SHP77 (cell line): ENCODE results near the gene MORF4L1.
"Not testable (repeated sequence)": the region's sequence is repeated elsewhere in the genome, so short reads cannot be mapped to it uniquely, and the experiment has no call there.

Source experiments
- DNase-seq, 2 experiments: peaks; one replicate each; lab custom pipeline; 2025; lab: John Stamatoyannopoulos, UW

The MORF4L1 gene

GRCh38 chr15:78902281-78903032 is 29.8 kb downstream of the MORF4L1 start:
- not testable (repeated sequence) for DNase-seq

DNA sequence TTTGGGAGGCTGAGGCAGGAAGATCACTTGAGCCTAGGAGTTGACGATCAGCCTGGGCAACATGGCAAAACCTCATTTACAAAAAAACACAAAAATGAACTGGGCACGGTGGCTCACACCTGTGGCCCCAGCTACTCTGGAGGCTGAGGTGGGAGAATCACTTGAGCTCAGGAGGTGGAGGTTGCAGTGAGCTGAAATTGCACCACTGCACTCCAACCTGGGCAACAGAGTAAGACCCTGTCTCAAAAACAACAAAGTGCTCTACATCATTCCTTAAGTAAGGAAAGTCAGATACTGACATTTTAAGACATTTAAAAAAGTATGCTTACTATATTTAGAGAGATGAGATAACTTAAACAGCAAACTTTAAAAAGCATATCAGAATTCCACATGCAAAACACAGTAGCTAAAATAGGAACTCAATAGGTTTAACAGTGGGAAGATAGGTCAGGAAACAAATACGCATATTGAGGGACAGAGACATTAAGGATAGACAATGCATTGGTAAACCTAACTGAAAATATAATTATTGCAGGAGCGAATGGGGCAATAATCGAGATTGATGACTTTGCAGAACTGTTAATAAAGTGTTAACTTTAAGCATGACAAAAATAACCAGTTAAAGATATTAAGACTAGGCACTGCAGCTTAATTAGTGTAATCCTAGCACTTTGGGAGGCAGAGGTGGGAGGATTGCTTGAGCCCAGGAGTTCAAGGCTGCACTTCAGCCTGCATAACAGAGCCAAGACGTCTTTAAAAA is 32.1 kb downstream of the MORF4L1 start:
- no peak for DNase-seq

GRCh38 chr15:78906316-78906620 is 33.6 kb downstream of the MORF4L1 start:
- no peak for DNase-seq

- DNase-seq = no peak
Measured at GRCh38 chr15:78907577-78907976, 34.9 kb downstream of the MORF4L1 start.

- DNase-seq = no peak
Measured at GRCh38 chr15:78909160-78909695, 36.5 kb downstream of the MORF4L1 start.

- peak; percentile 40 to 47 for DNase-seq
Measured at GRCh38 chr15:78909791-78910228, 37.1 kb downstream of the MORF4L1 start.

DNA sequence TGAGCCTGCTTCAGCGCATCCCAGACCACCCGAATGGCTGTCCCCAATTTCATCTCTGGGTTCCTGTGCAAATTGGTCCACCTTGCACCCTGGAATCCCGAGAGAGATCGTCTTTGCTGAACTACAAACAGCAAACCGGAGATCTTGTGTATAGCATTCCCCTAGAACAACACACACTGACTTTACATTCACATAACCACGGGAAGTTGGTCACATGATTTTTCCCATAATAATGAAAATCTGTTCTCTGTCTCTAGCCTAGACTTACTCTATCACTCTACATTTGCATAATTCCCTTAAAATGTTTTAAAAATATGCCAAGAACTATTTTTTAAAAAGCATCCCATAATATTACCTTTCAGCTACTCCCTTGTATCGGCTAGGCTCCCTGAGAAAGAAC is 37.6 kb downstream of the MORF4L1 start:
- DNase-seq = no peak

- DNase-seq = no peak
Measured at GRCh38 chr15:78912316-78912715, 39.6 kb downstream of the MORF4L1 start.

DNA sequence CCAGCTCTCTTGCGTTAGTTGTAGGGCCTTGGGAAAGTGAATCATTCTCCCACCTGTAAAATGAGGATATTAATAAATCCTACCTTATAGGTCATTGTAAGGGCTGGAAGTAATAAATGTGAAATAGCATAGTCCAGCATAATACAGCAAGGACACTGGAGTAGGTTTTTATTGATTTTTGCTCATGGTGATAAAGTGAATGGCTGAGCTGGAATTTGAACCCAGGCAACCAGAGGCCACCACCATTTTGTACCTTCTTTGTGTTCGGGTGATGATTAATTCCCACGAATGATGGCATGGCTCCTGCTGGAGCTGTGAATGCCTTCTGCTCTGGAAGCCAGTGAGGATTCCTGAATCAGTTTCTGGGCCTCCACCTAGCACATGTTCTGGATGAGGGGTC is 40.3 kb downstream of the MORF4L1 start:
- no peak for DNase-seq

DNA sequence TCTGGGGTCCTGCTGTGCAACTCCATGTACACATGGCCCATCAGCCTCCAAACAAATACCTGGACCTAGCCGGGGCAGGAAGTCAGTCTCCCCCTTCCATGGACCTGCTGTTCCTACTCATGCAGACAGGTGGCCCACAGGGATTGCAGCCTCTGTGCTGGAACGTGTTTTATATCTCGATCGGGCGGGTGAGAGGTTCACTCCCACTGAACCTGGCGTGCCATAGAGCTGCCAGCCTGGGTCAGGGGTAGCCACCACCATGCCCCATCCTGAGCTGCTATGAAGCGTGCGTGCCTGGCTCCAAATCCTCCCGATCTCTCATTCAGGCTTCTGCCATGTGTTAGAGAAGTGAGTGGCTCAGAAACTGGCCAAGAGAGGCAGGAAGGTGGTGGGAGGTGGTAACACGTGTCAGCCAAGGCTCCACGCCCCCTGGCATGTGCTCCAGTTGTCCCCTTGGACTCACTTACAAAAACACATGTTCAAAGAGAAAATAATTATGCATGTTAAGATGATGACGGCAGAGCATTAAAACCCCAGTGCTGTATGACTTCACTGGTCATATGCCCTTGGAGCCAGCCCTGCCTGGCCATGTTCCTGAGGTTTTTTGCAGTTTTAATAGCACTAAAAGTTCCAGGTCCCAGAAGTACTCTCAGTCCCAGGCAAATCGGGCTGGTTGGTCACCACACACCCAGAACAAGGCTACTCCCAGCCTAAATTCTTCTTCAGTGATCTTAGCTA is 41.5 kb downstream of the MORF4L1 start:
- DNase-seq = no peak

DNA sequence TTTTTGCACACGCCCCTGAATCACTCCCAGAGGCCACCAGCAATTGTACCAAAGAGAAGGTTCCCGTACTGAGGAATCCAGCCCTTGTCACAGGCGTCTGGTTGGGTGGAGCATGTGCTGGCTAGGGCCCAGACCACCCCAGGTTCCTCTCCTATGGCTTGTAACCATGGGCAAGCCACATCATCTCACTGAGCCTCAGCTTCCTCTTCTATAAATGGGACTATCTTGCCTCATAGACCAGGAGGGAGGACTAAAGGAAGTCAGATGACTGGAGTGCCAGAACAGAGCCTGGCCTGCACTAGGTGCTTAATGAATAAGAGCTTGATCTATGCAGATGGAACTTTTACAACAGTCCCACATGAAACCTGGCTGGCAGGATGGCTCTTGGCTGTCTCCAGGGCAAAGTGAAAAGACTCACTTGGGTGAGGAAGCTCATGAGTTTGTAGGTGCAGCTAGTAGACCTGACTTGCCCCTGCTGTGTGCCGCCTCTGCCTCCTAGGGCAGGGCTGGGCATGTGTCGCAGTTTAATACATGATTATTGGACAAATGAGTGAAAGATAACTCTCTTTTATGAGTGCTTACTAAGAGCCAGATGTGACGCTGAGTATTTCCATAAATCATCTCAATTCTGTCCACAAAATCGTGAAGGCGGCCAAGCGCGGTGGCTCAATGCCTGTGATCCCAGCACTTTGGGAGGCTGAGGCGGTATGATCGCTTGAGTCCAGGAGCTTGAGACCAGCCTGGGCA is 42.8 kb downstream of the MORF4L1 start:
- no peak for DNase-seq

DNA sequence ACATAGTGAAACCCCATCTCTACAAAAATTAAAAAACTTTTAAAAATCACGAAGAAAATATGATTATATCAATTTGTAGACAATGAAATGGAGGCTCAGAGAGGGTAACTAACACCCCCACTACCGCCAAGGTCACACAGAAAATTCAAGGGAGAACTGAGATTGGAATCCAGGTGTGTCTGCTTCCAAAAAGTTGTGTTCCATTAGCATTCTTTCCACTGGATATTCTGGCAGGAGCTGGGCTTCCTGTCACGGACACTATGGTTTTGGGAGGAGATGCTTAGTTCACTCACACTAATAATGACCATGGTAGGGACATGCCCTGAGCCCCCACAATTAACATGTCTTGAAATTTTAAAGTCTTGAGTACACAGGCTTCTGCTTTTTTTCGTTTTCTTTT is 43.4 kb downstream of the MORF4L1 start:
- DNase-seq = no peak

DNA sequence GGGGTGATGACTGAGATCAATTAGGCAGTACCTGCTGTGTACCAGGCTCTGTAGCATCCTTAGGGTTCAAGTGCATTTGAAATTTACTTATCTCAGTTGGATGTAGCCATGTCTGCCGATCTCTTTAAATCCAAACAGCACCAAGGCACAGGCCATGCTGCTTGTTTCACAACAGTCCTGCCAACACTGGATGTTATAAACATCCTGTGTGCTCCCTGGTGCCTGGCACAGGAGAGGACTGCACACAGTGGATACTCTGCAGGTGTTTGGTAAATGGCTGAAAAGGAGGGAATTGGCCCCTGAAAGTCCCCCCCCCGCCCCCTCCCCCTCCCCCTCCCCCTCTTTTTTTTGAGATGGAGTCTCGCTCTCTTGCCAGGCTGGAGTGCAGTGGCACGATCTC is 45.2 kb downstream of the MORF4L1 start:
- DNase-seq = no peak

DNA sequence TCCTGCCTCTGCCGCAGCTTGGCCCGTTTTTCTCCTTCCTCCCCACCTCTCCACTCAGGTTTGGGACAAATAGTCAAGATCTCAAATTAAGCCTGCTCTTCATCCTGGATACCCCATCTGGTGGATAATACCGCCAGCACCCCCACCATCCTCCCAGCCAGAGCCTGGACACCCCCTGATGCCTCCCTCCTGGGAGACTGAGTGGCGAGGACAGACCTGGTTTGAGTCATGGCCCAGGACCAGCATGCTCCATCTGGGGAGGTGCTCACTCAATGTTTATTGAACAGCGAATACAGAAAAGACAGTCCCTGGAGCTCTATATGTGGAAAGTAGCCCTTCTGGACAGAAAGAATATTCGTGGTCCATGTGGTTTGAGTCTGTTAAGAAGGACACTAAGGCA is 48.8 kb downstream of the MORF4L1 start:
- no peak for DNase-seq

GRCh38 chr15:78921940-78922339 is 49.2 kb downstream of the MORF4L1 start:
- no peak for DNase-seq

- no peak for DNase-seq
Measured at GRCh38 chr15:78922527-78922926, 49.8 kb downstream of the MORF4L1 start.

DNA sequence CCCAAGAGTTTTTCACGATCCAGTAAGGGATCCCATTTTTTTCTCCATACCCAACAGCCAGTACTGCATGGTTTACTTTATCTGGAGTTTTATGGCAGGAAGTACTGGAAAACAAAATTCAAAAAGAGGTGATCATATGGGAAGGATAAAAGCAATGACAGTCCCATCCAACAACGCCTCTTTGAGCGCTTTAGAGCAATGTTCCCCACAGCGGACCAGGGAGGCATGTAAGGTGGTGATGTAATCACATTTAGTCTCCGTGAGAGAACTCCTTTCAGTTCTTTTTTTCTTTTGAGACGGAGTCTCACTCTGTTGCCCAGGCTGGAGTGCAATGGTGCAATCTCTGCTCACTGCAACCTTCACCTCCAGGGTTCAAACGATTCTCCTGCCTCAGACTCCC is 50.3 kb downstream of the MORF4L1 start:
- no peak for DNase-seq

DNA sequence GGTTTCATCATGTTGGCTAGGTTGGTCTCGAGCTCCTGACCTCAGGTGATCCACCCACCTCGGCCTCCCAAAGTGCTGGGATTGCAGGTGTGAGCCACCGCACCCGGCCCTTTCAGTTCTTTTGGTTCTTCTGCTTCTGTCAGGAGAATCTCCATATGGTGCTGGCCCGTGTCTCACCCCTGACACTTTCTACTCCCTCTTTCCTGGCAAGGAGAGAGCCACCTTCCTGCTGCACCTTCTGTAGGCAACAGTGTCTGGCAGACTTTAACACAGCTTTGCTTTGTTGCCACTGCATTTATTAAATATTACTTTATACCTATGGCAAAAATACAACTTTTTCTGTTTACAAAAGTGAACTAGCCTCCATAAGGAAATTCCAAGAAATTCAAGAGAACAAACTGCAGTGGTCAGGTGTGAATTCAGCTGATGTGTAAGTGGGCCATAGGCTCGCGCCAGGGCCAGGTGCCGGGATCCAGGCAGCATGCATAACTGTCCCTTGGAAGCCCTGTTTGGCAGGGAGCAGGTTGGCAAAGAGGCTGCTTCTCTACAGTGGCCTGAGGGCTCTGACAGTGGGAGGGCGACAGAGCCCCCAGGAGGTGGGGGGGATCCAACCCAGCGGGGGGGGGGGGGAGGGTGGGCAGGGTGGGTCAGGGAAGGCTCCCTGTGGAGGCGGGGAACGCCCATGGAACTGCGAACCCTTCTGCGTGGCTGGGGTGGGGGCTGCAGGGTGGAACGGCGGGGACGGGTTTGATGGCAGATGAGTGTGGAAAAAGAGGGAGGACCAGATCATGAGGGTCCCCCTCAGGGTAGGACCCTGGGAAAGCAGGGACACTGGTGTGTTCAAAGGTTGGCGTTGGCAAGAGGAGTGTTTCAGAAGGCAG is 51.0 kb downstream of the MORF4L1 start:
- no peak for DNase-seq

DNA sequence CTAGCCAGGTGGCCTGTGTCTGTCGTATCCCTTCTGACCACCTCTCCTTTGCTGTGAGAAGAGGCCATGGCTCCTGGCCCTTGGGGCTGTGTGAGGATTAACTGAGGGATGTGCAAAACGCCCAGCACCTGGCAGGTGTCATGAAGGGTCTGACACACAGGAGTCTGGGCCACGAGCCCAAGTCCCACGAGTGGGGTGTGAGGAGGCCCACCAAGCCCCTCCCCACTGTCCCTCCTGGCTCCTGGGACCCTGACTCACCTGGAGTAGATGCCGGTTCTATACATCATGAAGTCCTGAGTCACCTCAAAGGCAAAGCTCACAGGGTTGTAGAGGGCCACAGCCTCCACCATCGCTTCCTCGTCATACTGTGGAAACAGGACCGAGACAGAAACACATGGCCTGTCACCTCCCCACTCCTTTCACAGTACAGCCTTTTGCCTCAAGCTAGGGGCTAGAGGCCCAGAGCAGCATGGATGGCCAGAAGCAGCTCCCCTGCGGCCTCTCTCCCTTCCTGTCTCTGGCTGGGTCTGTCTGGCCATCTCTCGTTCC is 52.5 kb downstream of the MORF4L1 start:
- DNase-seq = no peak

- DNase-seq = no peak
Measured at GRCh38 chr15:78925956-78926743, 53.5 kb downstream of the MORF4L1 start.
